ENCODE results near the gene JAK1.
"Not testable (repeated sequence)": the region's sequence is repeated elsewhere in the genome, so short reads cannot be mapped to it uniquely, and the experiment has no call there.

The JAK1 gene

DNA sequence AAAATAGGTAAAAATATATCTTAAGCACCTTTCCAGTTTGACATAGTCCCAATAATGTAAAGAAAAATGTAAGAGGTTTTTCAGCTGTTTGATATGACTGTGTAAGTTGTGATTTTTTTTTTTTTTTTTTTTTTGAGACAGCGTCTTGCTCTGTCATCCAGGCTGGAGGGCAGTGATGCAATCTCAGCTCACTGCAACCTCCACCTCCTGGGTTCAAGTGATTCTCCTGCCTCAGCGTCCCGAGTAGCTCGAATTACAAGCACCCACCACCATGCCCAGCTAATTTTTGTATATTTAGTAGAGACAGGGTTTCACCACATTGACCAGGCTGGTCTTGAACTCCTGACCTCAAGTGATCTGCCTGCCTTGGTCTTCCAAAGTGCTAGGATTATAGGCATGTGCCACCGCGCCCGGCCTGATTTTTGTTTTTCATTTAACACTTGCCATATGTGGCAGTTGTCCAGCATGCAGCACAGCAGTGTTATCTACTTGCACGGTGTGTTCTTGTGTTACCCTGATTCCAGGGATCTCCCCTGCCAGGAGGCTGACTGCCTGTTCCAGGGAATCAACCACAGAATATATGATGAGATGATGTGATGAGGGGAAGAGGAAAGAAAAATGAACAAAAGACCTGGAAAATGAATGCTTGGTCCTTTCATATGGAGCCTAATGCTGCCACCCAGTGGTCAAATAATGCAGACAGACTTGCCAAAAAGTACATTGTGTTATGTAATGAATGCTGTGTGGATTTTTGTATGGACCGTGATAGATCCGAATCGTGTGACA, 142.5 kb downstream of the JAK1 start:
- no peak overlapping the region for H3K4me3 ChIP-seq (ENCODE audit: low read depth, low read length)
- peak; percentile 64 for TF ChIP-seq CTCF (IDR thresholded peaks at IDR 0.05; ENCODE audit: low read depth, low read length)
- no peaks in the 10 kb centered on the region for H3K9me3 ChIP-seq (ENCODE audit: severe bottlenecking)
- H3K27ac ChIP-seq, result no peak overlapping the region
- H3K27me3 ChIP-seq (ENCODE audit: insufficient read depth, low read depth, severe bottlenecking), result no peaks in the 10 kb centered on the region
- H3K36me3 ChIP-seq, result no peaks in the 10 kb centered on the region
- peak; percentile 57 for DNase-seq

GRCh38 chr1:64822621-64823020, 143.7 kb downstream of the JAK1 start:
- no peak overlapping the region for H3K4me3 ChIP-seq (ENCODE audit: low read depth, low read length)
- TF ChIP-seq CTCF (IDR thresholded peaks at IDR 0.05; ENCODE audit: low read depth, low read length), result no peak
- no peaks in the 10 kb centered on the region for H3K27me3 ChIP-seq (ENCODE audit: insufficient read depth, low read depth, severe bottlenecking)
- H3K27ac ChIP-seq, result no peak overlapping the region
- no peaks in the 10 kb centered on the region for H3K9me3 ChIP-seq (ENCODE audit: severe bottlenecking)
- no peaks in the 10 kb centered on the region for H3K36me3 ChIP-seq
- no peak for DNase-seq

GRCh38 chr1:64820572-64820971, 145.8 kb downstream of the JAK1 start:
- H3K36me3 ChIP-seq; DNase-seq; H3K4me3 ChIP-seq (ENCODE audit: low read depth, low read length); H3K9me3 ChIP-seq (ENCODE audit: severe bottlenecking); H3K27ac ChIP-seq; H3K27me3 ChIP-seq (ENCODE audit: insufficient read depth, low read depth, severe bottlenecking): not testable (repeated sequence)

GRCh38 chr1:64817364-64817763, 149.0 kb downstream of the JAK1 start:
- H3K36me3 ChIP-seq; H3K27ac ChIP-seq; H3K27me3 ChIP-seq (ENCODE audit: insufficient read depth, low read depth, severe bottlenecking); H3K9me3 ChIP-seq (ENCODE audit: severe bottlenecking); H3K4me3 ChIP-seq (ENCODE audit: low read depth, low read length); DNase-seq: not testable (repeated sequence)

- H3K27ac ChIP-seq, result no peak overlapping the region
- H3K27me3 ChIP-seq (ENCODE audit: insufficient read depth, low read depth, severe bottlenecking), result no peaks in the 10 kb centered on the region
- TF ChIP-seq CTCF (IDR thresholded peaks at IDR 0.05; ENCODE audit: low read depth, low read length), result no peak
- no peak overlapping the region for H3K4me3 ChIP-seq (ENCODE audit: low read depth, low read length)
- H3K9me3 ChIP-seq (ENCODE audit: severe bottlenecking), result peaks cover 2% of the 10 kb centered on the region
- DNase-seq, result no peak
- H3K36me3 ChIP-seq, result no peaks in the 10 kb centered on the region
These were observed 151.9 kb downstream of the JAK1 start for GRCh38 chr1:64814427-64814826.

DNA sequence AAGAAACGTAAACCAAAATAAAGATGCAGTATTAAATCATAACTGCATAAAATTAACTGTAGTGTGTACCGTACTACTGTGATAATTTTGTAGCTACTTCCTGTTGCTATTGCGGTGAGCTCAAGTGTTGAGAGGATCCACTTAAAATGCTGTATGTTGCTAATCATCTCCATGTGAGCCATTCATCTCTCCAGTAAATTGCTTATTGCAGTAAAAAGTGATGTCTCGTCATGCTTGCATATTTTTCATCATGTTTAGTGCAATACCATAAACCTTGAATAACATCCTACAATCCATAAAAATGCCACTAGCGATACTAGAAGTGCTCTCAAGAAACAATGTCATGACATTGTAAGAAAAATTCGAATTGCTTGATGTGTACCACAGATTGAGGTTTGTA, 155.2 kb downstream of the JAK1 start:
- no peak for DNase-seq
- no peak for TF ChIP-seq CTCF (IDR thresholded peaks at IDR 0.05; ENCODE audit: low read depth, low read length)
- no peaks in the 10 kb centered on the region for H3K9me3 ChIP-seq (ENCODE audit: severe bottlenecking)
- H3K36me3 ChIP-seq, result no peaks in the 10 kb centered on the region
- H3K27ac ChIP-seq, result no peak overlapping the region
- H3K4me3 ChIP-seq (ENCODE audit: low read depth, low read length), result no peak overlapping the region
- no peaks in the 10 kb centered on the region for H3K27me3 ChIP-seq (ENCODE audit: insufficient read depth, low read depth, severe bottlenecking)

- no peaks in the 10 kb centered on the region for H3K27me3 ChIP-seq (ENCODE audit: insufficient read depth, low read depth, severe bottlenecking)
- no peak overlapping the region for H3K27ac ChIP-seq
- TF ChIP-seq CTCF (IDR thresholded peaks at IDR 0.05; ENCODE audit: low read depth, low read length), result no peak
- no peaks in the 10 kb centered on the region for H3K9me3 ChIP-seq (ENCODE audit: severe bottlenecking)
- H3K36me3 ChIP-seq, result no peaks in the 10 kb centered on the region
- no peak overlapping the region for H3K4me3 ChIP-seq (ENCODE audit: low read depth, low read length)
- no peak for DNase-seq
These were observed 156.3 kb downstream of the JAK1 start for GRCh38 chr1:64810001-64810400.

All from WERI-Rb-1 (cell line).